Tibial artery (tissue), 4 donors: ENCODE measurements around the gene LGI4.

Experiments used
- DNase-seq, 2 donors: peaks; one replicate each; pipeline ENCODE4 v3.0.0-alpha.2; 2019
- H3K27ac ChIP-seq, 2 donors: fragments of 200-600 bp; sonication (generic) in 1 of 2; 1 replicate in 1 of 2; 2 replicates in 1 of 2; pipeline ENCODE4 v1.5.1; 2018 to 2019; ENCODE audit warnings: mild to moderate bottlenecking in 1 of 2
- H3K27me3 ChIP-seq, 2 donors: fragments of 200-600 bp; sonication (generic) in 1 of 2; one replicate each; pipeline versions ENCODE4 v1.5.1 to v1.6.0; 2016 to 2019
- H3K36me3 ChIP-seq, 3 donors: fragments of 200-600 bp; sonication (generic) in 2 of 3; one replicate each; pipeline ENCODE4 v1.5.1; 2016 to 2019; ENCODE audit warnings: mild to moderate bottlenecking in 2 of 3
- H3K4me1 ChIP-seq, 4 donors: fragments of 200-600 bp; sonication (generic) in 2 of 4; 1 replicate in 3 of 4; 2 replicates in 1 of 4; pipeline ENCODE4 v1.5.1; 2016 to 2019
- H3K4me3 ChIP-seq, 2 donors: fragments of 200-600 bp; sonication (generic) in 1 of 2; 1 replicate in 1 of 2; 2 replicates in 1 of 2; pipeline ENCODE4 v1.5.1; 2018 to 2019; ENCODE audit warnings: mild to moderate bottlenecking in 2 of 2
- H3K9me3 ChIP-seq, 3 donors: fragments of 200-600 bp; sonication (generic) in 1 of 3; one replicate each; pipeline ENCODE4 v1.5.1; 2016 to 2019
- intact Hi-C: fragments of 100-400 bp; cut with DNase I; formaldehyde crosslinking; loops from one replicate; pipeline ENCODE4 v1.15.0; 2023; ENCODE audit warnings: low total_unique reads
- TF ChIP-seq, protein P1 (sequence below), 2 experiments: fragments of 200-600 bp in 1 of 2; fragments of 450-650 bp in 1 of 2; IDR thresholded peaks; one replicate each; pipeline ENCODE4 v1.5.1; 2017 to 2019; ENCODE audit warnings: antibody characterized with exemption in 2 of 2, mild to moderate bottlenecking in 1 of 2, moderate library complexity in 1 of 2

Gene LGI4

DNA sequence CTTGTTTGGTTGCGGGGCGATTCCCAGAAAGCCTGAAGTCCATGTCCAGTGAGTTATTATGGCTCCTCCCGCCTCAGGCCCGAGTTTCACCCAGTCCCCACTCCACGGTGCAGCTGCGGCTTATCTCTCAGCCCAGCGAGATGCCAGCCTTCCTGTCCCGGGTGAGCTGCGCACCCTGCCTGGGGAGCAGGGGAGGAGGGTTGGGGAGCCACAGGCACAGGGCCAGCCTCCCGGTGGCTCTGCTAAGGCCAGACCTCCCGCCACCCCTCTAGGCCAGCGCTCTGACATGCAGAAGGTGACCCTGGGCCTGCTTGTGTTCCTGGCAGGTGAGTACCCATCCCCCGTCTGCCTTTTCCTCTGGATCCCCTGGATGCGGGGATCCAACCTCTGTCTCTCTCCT, 15.8 kb downstream of the LGI4 start:
- Histone ChIP-seq H3K9me3 (no peaks in the 10 kb centered on the region), H3K36me3 (peaks cover 0 to 5% (median 0%) of the 10 kb centered on the region in 3 donors), H3K27me3 (no peaks in the 10 kb centered on the region), H3K4me1 (peaks cover 14 to 53% (median 26%) of the 10 kb centered on the region in 4 donors), H3K4me3 (no peak overlapping the region), H3K27ac (no peak overlapping the region)
- DNase-seq: no peak
- intact Hi-C loops: no loop called here
- TF ChIP-seq, protein P1, sequence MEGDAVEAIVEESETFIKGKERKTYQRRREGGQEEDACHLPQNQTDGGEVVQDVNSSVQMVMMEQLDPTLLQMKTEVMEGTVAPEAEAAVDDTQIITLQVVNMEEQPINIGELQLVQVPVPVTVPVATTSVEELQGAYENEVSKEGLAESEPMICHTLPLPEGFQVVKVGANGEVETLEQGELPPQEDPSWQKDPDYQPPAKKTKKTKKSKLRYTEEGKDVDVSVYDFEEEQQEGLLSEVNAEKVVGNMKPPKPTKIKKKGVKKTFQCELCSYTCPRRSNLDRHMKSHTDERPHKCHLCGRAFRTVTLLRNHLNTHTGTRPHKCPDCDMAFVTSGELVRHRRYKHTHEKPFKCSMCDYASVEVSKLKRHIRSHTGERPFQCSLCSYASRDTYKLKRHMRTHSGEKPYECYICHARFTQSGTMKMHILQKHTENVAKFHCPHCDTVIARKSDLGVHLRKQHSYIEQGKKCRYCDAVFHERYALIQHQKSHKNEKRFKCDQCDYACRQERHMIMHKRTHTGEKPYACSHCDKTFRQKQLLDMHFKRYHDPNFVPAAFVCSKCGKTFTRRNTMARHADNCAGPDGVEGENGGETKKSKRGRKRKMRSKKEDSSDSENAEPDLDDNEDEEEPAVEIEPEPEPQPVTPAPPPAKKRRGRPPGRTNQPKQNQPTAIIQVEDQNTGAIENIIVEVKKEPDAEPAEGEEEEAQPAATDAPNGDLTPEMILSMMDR (IDR thresholded peaks at IDR 0.05): no peak

DNA sequence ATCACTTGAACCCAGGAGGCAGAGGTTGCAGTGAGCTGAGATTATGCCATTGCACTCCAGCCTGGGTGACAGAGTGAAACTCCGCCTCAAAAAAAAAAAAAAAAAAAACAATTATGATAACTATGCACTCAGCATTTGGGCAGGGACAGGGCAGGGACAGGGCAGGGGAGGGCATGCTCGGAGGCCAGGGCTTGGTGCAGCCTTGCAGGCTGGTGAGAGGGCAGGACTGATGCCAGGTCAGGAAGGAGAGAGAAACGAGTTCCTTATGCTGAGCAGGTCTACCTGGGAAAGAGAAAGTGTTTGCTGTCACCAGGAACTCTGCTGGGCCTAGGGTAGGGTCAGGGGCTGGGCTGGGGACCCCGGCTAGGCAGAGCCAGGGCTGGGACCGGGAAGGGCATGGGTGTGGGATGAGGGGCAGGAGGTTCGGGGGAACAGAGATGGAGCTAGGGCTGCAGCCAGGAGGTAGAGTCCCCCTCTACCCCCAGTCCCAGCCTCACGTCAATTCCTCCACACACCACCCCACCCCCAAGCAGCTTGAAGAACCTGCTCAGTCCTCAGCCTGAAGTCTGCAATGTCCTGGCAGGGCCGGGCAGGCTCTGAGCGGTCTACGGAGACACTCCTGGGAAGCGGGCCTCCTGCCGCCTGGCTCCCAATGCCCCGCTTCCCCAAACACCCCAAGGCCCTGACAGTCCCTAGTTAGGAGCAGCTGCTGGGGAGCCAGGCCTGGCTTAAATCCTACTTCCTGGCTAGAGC, 16.4 kb downstream of the LGI4 start:
- intact Hi-C loops: no loop called here
- H3K4me3 ChIP-seq: no peak overlapping the region
- no peak overlapping the region for H3K27ac ChIP-seq
- TF ChIP-seq, protein P1 (IDR thresholded peaks at IDR 0.05): no peak
- no peaks in the 10 kb centered on the region for H3K9me3 ChIP-seq
- H3K36me3 ChIP-seq: peaks cover 0 to 5% (median 0%) of the 10 kb centered on the region in 3 donors
- no peaks in the 10 kb centered on the region for H3K27me3 ChIP-seq
- no peak for DNase-seq
- H3K4me1 ChIP-seq: peaks cover 12 to 46% (median 20%) of the 10 kb centered on the region in 4 donors

DNA sequence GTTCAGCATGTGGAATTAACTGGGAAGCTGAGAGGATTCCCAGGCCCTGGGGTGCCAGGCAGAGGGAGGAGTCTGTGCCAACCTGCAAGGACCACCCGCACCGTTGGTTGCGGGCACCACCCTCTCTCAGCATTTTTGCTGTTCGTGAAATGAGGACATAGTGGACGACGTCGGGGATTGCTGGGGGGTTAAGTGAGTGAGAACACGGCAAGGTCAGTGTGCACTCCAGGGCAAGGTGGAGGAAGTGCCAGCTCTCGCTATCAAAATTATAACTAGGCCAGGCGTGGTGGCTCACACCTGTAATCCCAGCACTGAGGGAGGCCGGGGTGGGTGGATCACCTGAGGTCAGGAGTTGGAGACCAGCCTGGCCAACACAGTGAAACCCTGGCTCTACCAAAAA, 17.1 kb downstream of the LGI4 start:
- Histone ChIP-seq H3K4me3 (no peak overlapping the region), H3K9me3 (no peaks in the 10 kb centered on the region), H3K27me3 (no peaks in the 10 kb centered on the region), H3K4me1 (peaks cover 6 to 40% (median 13%) of the 10 kb centered on the region in 4 donors), H3K27ac (no peak overlapping the region), H3K36me3 (peaks cover 0 to 5% (median 0%) of the 10 kb centered on the region in 3 donors)
- DNase-seq: no peak
- TF ChIP-seq, protein P1 (IDR thresholded peaks at IDR 0.05): no peak
- intact Hi-C loops: no loop called here

DNA sequence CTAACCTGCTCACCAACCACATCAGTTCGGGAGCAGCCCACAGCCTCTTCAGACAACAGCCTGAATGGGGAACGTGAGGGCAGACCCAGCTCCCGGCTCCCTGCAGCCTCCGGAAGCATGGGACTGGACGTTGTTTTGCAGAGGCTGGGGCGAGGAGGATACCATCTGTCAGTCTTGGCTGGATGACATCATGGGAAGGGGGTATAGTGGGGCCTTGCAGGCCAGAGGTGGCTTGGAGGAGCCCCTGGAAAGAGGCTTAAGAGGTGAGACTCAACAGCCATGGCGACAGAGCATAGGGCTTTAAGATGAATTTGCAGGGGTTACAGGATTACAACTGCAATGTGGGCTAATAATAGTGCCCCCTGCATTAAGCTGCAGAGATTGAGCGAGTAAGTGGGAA, 17.7 kb downstream of the LGI4 start:
- H3K27me3 ChIP-seq: no peaks in the 10 kb centered on the region
- H3K4me1 ChIP-seq: peaks cover 0 to 33% (median 10%) of the 10 kb centered on the region in 4 donors
- TF ChIP-seq, protein P1 (IDR thresholded peaks at IDR 0.05): no peak
- H3K36me3 ChIP-seq: peaks cover 0 to 5% (median 0%) of the 10 kb centered on the region in 3 donors
- DNase-seq: no peak
- H3K4me3 ChIP-seq: no peak overlapping the region
- H3K9me3 ChIP-seq: no peaks in the 10 kb centered on the region
- H3K27ac ChIP-seq: no peak overlapping the region
- intact Hi-C loops: no loop called here

DNA sequence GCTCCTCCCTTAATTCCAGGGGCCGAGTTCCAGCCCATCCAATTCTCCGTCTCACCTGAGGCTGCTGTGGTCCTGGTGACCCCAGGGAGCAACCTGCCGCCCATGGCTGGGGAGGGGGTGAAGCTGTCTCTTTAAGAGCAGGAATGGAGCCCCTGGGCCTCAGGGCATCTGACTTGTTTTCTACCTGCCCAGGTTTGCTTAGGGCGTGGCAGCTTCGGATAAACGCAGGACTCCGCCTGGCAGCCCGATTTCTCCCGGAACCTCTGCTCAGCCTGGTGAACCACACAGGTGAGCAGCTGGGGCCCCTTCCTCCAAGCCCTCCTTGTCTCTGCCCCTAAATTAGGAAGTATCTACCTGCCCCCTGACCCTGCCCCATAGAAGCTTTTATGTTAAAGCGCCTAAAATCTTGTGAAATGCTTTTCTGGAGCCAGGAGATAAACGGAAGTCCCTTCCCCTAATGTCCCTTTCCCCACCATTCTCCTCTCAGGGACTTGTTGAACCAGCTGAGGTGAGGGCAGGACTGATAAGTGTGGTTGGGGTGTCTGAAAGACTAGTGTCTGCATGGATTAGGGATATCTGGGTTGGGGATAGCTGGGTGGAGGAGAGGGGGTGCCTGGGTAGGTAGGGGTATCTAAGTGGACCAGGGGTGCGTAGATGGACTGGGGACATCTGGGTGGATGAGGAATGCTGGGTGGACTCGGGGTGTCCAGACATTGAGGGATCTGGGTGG, 18.6 kb downstream of the LGI4 start:
- Histone ChIP-seq H3K36me3 (peaks cover 0 to 2% (median 0%) of the 10 kb centered on the region in 3 donors), H3K9me3 (no peaks in the 10 kb centered on the region), H3K27me3 (no peaks in the 10 kb centered on the region), H3K4me1 (peaks cover 0 to 32% (median 10%) of the 10 kb centered on the region in 4 donors), H3K4me3 (no peak overlapping the region), H3K27ac (no peak overlapping the region)
- TF ChIP-seq, protein P1 (IDR thresholded peaks at IDR 0.05): no peak
- DNase-seq: no peak
- intact Hi-C loops: no loop called here
